GM19025 (cell line): Measurements from ENCODE around the gene POMGNT1.
"Not testable (repeated sequence)": the region's sequence is repeated elsewhere in the genome, so short reads cannot be mapped to it uniquely, and the experiment has no call there.

Experiments used
- ATAC-seq: cut with Tn5 transposase; IDR thresholded peaks from one replicate; pipeline ENCODE4 v1.9.1; 2021; ENCODE audit warnings: mild to moderate bottlenecking, low read depth, moderate library complexity; ENCODE audit not compliant: unreplicated experiment

Gene POMGNT1

DNA sequence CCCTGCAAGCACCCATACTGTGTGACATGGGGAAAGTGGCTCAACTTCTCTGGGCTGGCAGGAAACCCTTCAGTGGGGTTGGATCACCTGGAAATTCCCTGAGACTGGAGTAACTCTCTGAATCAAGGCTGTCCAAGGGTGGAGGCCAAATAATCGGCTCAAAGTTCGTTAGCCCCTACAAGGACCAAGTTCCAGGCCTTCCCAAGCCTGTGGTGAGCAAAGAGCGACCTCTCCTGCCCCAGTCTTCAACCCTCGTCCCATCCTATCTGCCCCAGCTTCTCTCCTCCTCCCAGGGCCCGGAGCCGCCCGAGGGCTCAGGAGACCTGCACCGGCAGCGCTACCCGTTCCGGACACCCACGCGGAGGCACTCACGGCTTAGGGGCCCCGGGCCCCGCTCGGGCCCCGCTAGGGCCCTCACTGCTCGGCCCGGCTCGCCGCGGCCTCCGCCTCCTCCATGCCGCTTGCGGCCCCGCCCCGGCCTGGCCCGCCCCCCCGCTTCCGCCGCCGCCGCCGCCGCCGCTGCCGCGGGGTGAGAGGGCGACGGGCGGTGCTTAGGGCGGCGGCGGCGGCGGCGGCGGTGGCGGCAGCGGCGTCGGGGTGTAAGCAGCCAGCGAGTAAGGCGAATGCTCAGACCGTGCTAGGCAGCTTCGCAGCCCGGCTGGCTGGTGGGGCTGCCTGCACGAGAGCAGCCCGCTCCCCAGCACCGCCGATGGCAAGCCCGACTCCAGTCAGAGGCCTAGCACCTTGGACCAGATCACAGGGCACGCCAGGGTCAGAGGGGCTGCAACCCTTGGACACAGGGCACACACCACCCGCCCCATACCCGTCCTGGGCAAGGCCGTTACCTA, at the start of gene POMGNT1:
Gene POMGNT1, minus strand, starts transcription at position 471 of the 848 bp plus-strand sequence. CDS start 613 bp downstream, outside the sequence.
- peak; percentile 85 for ATAC-seq

DNA sequence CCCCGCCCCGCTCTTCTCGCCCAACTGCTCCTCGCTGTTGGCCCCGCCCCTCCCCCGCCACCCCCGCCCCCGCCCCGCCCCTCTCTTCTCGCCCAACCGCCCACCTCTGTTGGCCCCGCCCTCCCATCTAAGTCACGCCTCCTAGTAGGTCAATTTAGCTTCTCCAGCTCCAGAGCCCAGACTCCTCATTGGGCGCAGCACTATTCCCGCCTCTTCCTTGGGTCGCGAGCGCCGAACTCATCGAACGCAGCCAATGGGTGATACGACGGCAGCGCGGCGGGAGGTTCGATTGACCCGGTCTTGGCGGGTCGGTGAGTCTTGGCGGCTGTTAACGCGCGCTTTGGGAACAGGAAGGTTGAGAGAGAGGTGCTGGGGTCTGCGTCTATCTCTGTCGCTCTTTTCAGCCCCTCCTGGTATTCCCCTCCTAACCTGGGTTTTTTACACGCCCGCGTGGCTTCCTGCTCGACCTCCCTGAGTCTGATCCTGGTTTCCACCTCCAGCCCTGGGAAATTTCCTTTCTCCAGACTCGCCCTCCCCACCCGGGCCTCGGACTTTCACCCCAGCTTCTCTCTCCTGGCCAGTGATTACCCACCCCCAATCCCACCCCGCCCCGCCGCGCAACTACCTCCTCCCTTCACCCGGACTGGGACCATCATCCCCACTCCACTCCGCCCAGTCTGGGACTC, 49.3 kb upstream of the POMGNT1 start, which contains the start of gene RAD54L:
Gene RAD54L, plus strand, starts transcription at position 328 of the 686 bp plus-strand sequence. CDS start 643 bp downstream, outside the sequence.
- peak; percentile 93 for ATAC-seq

DNA sequence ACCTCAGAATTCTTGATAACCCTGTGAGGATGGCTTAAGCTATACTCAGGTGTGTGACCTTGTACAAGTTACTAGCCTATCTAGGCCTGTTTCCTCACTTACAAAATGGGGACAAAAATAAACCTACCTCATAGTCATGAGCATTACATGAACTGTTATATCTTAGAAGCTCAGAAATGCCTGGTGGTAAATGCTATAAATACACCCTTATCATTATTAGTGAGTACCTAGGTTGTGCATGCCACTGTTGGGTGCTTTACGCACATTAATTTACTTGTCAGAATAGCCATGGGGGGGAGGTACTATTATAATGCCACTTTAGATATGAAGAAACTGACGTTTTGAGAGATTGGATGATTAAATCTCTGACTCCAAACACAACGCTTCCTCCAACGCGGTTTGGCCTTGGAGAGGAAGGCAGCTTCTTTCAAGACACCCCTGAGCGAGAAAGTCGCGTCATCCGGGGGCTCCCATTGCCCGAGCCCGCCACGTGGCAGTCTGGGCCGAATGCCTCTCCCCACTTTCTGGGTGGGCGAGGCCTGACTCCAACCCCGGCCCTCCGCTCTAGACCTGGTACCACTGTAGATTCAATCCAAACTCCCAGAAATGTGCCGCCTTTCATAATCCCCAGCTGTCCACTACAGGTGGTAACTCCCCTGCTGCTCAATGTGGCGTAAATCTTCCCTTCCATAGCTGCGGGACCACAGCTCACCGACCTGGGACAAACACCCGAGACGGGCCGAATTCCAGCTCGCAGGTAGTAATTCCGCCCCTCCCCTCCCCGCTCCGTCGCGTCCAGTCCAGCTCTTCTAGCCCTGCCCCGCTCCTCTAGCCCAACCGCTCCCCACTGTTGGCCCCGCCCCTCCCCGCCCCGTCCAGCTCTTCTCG, 48.6 kb upstream of the POMGNT1 start:
- peak; percentile 43 for ATAC-seq

DNA sequence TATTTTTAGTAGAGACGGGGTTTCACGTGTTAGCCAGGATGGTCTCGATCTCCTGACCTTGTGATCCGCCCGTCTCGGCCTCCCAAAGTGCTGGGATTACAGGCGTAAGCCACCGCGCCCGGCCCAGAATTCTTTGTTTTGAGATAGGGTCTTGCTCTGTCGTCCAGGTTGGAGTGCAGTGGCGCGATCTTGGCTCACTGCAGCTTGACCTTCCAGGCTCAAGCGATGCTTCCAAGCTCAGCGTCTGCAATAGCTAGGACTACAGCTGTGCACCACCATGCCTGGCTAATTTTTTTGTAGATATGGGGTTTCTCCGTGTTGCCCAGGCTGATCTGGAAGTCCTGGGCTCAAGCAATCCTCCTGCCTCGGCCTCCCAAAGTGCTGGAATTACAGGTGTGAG, 47.9 kb upstream of the POMGNT1 start:
- not testable (repeated sequence) for ATAC-seq

DNA sequence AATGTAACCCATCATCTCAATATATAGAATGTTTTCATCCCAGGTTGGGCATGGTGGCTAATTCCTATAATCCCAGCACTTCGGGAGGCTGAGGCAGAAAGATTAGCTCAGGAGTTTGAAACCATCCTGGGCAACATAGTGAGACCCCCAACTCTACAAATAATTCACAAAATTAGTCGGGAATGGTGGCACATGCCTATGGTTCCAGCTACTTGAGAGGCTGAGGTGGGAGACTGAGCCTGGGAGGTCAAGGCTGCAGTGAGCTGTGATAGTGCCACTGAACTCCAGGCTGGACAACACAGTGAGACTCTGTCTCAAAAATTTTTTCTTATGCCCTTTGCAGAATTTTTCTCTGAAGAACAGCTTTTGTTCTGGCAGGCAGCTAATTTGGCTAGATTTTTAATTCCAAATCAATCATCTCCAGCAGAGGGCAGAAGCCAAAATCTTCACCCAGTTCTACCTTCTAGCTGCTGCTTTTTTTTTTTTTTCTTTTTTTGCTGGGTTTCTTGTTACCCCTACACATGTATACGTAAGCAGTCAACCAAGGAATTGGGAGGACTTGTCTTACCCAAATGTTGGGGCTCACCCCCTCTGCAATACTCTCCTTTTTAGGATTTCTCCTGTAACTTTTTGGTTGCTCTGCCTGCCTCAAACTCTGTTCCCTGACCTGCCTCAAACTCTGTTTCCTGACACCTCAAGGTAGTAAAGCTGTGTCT, 46.6 kb upstream of the POMGNT1 start:
- no peak for ATAC-seq

DNA sequence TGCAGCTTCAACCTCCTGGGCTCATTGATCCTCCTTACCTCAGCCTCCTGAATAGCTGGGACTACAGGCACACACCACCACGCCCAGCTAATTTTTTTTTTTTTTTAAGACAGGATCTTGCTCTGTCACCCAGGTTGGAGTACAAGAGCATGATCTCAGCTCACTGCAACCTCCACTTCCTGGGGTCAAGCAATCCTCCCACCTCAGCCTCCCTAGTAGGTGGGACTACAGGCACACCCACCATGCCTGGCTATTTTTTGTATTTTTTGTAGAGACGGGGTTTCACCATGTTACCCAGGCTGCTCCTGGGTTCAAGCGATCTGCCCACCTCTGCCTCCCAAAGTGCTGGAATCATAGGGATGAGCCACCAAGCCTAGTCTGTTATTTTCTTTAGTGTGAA, 45.6 kb upstream of the POMGNT1 start:
- not testable (repeated sequence) for ATAC-seq

DNA sequence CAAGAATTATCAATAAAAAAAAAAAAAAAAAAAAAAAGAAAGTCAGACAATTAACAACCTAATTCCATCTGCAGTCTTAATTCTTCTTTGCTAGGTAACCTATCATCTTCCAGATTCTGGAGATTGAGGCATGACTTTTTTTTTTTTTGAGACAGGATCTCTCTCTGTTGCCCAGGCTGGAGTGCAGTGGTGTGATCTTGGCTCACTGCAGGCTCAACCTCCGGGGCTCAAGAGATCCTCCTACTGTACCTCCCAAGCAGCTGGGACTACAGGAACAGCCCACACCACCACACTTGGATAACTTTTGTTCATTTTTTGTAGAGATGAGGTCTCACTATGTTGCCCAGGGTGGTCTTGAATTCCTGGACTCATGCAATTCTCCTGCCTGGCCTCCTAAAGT, 44.7 kb upstream of the POMGNT1 start:
- ATAC-seq = no peak

DNA sequence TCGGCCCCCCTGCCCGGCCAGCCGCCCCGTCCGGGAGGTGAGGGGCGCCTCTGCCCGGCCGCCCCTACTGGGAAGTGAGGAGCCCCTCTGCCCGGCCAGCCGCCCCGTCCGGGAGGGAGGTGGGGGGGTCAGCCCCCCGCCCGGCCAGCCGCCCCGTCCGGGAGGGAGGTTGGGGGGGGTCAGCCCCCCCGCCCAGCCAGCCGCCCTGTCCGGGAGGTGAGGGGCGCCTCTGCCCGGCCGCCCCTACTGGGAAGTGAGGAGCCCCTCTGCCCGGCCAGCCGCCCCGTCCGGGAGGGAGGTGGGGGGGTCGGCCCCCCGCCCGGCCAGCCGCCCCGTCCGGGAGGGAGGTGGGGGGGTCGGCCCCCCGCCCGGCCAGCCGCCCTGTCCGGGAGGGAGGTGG, 43.5 kb upstream of the POMGNT1 start:
- not testable (repeated sequence) for ATAC-seq

DNA sequence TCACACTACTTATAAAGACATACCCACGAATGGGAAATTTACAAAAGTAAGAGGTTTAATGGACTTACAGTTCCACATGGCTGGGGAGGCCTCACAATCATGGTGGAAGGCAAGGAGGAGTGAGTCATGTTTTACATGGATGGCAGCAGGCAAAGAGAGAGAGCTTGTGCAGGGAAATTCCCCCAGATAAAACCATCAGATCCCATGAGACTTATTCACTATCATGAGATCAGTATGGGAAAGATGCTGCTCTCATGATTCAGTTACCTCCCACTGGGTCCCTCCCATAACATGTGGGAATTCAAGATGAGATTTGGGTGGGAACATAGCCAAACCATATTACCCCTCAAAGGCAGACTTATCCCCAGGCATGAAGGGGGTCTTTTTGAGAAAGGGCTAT, 40.6 kb upstream of the POMGNT1 start:
- not testable (repeated sequence) for ATAC-seq

DNA sequence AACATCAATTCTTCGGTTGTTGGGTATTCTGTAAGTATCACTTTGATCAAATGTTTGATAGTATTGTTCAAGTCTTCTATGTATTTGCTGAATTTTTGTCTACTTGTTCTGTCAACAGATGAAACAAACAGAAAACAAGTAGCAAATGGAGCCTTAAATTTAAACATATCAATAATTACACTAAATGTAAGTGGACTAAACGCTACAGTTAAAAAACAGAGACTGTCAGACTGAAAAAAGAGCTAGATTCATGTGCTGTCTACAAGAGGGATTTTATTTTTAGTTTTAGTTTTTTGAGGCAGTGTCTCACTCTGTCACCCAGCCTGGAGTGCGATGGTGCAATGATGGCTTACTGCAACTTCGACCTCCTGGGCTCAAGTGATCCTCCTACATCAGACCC, 38.6 kb upstream of the POMGNT1 start:
- no peak for ATAC-seq

DNA sequence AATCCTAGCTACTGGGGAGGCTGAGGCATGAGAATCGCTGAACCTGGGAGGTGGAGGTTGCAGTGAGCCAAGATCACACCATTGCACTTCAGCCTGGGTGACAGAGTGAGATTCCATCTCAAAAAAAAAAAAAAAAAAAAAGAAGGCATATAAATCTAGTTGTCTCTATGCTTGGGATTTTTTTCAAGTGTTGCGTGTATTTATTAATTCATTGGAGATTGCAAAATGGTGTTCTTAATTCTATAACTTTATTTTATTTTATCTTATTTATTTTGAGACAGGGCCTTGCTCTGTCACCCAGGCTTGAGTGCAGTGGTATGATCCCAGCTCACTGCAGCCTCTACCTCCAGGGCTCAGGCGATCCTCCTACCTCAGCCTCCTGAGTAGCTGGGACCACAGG, 33.0 kb upstream of the POMGNT1 start:
- ATAC-seq = not testable (repeated sequence)

DNA sequence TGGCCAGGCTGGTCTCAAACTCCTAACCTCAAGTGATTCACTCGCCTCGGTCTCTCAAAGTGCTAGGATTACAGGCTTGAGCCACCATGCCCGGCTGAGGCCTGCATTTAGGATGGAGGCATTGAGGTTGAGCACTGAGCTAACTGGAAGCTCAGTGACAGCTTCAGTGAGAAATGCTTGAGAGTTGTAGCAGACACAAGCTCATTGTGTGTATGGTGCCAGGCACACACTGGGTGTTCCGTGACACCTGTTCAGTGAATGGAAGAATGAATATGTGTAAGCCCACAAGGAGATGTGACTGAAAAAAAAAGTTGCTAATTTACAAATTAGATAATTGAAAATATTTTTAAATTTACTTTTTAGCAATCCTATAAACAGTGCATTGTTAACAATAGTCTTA, 26.7 kb upstream of the POMGNT1 start:
- no peak for ATAC-seq

DNA sequence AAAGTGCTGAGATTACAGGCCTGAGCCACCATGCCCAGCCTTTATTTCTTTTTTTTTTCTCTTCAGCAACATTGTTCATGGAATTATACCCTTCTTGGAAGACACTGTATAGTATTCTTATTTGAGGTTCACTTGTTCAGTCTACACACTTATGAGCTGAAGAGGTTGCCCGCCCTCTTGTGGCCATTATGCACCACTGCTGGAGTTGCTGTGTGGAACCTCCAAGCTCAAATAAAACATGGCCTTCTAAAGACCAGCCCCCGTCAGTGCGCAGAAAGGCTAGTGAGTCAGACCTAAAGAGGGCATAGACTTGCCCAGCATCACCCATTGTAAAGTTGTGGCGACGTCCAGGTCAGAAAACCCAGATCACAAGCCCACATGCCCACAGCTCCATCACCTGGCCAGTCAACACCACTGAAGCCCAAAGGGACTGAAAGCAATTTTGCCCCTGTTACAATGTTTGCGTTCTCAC, 25.3 kb upstream of the POMGNT1 start:
- ATAC-seq = no peak

DNA sequence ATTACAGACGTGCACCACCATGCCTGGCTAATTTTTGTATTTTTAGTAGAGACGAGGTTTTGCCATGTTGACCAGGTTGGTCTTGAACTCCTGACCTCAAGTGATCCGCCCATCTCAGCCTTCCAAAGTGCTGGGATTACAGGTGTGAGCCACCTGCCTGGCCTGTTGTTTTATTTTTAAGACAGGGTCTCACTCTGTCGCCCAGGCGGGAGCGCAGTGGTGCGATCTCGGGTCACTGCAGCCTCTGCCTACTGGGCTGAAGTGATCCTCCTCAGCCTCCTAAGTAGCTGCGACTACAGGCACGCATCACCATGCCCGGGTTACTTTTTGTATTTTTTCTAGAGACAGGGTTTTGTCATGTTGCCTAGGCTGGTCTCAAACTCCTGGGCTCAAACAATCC, 24.8 kb upstream of the POMGNT1 start:
- not testable (repeated sequence) for ATAC-seq

DNA sequence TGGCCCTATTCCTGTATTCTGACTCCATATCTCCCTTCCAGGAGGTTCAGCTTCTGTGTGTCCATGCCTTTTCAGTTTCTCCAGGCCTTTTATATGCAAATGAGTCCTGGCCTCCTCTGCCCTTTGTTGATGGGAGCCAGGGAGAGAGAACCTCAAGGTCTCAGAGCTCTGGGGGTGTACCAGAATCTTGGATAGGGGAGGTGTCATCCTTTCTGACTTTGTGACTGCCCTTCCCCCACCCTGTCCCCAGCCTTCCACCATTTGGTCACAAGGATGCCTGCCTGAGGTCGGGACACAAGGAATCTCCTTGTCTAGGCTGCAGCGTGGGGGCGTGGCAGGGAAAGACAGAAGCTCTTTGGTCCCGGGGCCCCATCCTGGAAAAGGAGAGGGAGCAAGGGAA, 23.5 kb upstream of the POMGNT1 start:
- no peak for ATAC-seq

DNA sequence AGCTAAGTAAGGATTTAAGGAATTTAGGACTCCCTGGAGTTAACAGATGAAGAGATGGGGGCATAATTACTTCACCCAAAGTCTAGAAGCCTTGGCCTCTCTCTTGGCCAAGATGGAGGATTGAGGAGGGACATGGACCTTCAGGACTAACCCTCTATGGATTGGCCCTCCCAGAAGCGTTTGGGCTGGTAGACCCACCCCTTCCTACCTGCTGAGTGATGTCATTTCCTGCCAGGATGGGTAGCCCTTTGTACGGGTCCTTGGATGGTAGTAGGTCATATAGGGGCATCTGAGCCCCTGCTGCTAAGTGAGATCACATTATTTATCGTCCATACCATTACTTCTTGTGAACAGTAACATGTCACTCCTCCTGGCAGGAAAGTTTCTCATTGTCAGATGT, 22.6 kb upstream of the POMGNT1 start:
- ATAC-seq = no peak

DNA sequence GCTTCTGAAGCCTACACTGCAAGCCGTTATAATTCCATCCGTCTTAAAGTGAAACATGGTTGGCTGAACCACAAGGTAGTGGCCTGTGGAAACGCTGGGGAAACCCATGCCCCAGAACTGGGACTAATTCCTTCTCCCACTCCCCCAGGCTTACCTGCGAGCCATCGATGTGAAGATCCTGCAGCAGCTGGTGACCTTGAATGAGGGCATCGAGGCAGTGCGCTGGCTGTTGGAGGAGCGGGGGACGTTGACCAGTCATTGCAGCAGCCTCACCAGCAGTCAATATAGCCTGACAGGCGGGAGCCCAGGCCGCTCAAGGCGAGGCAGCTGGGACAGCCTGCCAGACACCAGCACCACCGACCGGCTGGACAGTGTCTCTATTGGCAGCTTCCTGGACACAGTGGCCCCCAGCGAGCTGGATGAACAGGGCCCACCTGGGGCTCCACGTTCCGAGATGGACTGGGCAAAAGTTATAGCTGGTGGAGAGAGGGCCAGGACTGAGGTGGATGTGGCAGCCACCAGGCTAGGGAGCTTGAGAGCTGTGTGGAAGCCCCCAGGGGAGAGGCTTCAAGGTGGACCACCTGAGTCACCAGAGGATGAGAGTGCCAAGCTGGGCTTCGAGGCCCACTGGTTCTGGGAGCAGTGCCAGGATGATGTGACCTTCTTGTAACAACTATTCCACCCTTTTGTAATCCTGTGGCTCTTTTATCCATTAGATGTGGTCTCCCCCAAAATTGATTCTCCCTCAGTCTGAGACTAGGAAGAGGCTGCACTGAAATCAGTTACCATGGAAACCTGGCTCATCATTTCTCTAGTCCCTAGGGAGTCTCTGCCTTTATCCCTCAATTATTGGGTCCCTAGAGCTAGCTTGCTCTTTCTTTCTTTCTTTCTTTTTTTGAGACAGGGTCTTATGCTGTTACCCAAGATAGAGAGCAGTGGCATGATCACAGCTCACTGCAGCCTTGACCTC, 21.6 kb upstream of the POMGNT1 start:
- ATAC-seq = no peak

DNA sequence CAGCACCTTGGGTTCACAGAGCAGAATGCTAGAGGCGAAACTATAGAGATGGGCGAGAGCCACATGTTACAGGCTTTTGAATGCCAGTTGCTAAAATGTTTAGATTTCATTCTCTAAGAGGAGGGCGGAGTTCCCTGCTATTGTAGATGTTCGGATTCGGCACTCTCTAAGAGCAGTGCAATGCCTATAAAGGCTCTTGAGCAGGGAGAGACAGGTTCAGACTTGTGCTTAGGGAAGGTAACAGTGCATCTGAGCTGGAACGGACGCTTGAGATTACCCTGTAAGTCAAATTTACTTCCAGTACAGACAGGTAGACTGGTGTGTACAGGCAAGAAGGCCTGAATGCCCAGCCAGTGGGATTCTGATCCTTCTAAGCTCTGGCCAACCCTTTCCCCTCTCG, 20.2 kb upstream of the POMGNT1 start:
- ATAC-seq = no peak

DNA sequence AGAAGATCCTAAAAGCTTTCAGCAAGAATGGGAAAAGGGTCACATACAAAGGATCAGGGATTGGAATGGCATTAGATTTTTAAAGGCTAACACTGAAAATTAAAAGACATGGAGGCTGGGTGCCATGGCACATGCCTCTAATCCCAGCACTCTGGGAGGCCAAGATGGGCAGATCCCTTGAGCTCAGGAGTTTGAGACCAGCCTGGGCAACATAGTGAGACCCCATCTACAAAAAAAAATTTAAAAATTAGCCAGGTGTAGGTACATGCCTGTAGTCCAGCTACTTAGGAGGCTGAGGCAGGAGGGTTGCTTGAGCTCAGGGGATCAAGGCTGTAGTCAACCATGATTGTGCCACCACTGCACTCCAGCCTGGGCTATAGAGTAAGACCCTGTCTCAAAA, 17.3 kb upstream of the POMGNT1 start:
- no peak for ATAC-seq
